Stomach (tissue), 4 donors: Measurements from ENCODE around the gene ACVR1.

Experiments
- CTCF ChIP-seq, 7 experiments: fragments of 450-650 bp in 4 of 7; fragments of 200-600 bp in 3 of 7; sonication (generic) in 3 of 7; IDR thresholded peaks; one replicate each; pipeline ENCODE4 v1.5.1; 2016 to 2019; ENCODE audit warnings: antibody characterized with exemption in 7 of 7, control low read depth in 2 of 7, mild to moderate bottlenecking in 1 of 7
- EP300 ChIP-seq: sonication (generic); formaldehyde crosslinking; IDR thresholded peaks from one replicate; pipeline ENCODE4 v1.6.1; 2017; ENCODE audit warnings: antibody characterized with exemption
- POLR2A ChIP-seq, 4 donors: fragments of 450-650 bp; IDR thresholded peaks; one replicate each; pipeline ENCODE4 v1.6.1; 2016; ENCODE audit warnings: antibody characterized with exemption in 4 of 4, control low read depth in 2 of 4, mild to moderate bottlenecking in 1 of 4, moderate library complexity in 1 of 4

GRCh38 chr2:157867703-157868102, 8.4 kb downstream of the ACVR1 start:
- TF ChIP-seq CTCF (IDR thresholded peaks at IDR 0.05): no peak
- TF ChIP-seq POLR2A (IDR thresholded peaks at IDR 0.05): no peak
- TF ChIP-seq EP300: no peak
